Measurements from ENCODE around the gene NAGLU. TPM values are rescaled to one million over a fixed set of nuclear protein-coding genes. Genes with fewer than 3 reads are reported as not detected.

Gene NAGLU
- total RNA-seq, 2 donors from 2014 or later: 81.5 to 123 TPM

DNA sequence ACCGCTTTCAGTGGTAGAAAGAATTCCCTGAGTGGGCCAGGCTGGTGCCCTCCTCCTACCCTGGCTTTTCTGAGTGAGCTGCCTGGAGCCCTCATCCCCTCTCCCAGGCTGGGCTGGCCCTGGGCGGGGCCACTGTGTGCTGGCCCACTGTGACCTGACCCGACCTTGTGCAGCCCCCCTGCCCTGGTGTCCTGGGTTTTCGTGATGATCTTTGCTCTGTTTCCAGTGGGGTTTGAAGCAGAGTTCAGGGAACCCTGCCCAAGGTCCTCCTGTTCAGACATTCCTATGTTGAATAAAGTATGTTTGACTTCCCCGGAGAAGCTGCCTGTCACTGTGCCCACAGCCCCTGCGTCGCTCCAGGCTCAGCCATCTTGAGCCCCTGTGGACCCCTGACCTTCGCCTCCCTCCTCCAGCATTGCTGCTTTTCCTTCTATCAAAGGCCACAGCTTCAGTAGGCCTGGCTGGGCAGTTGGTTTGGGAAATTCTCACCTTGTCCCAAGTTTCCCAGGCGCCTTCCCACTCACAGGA lies 13.7 kb upstream of the NAGLU start:
- no peak for DNase-seq (ENCODE audit: low spot score)
- Histone ChIP-seq H3K27me3 (replicated peaks; ENCODE audit: insufficient read depth) (no peaks in the 10 kb centered on the region), H3K36me3 (no peaks in the 10 kb centered on the region), H3K27ac (peak overlapping the region; percentile 87 to 93), H3K9me3 (no peaks in the 10 kb centered on the region), H3K4me3 (no peak overlapping the region), H3K4me1 (replicated peaks) (peaks cover 8% of the 10 kb centered on the region)
- intact Hi-C loops (cut with DNase I): no loop called here
- 72% methylated on average over 9 of the region's 9 CpGs for WGBS
- no peak for TF ChIP-seq CTCF (IDR thresholded peaks at IDR 0.05)
- no peak for TF ChIP-seq POLR2A (IDR thresholded peaks at IDR 0.05)
- TF ChIP-seq POLR2AphosphoS5 (IDR thresholded peaks at IDR 0.05): no peak

DNA sequence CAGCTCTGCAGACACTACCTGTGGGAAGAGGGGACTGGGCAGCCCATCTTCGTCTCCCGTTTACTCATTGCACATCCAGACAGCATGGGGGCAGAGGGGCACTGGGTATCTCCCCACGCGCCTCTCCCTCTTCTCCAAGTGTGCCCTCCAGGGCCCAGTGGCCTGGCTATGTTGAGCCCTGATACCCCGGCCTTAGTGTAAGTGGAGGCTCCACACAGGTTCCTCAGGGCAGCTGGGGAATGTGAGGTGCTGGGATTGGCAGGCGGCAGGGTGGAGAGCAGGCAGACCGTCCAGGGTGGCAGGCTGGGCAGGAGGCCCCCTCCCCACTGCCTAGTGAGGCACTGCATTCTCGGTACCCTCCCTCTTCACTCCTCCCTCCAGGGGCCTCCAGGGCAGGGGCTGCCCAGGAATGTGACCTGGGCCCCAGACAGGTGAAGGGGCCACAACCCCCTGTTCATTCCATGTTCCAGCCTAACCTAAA lies 13.2 kb upstream of the NAGLU start:
- H3K9me3 ChIP-seq: no peaks in the 10 kb centered on the region
- H3K27ac ChIP-seq: peak overlapping the region; percentile 87 to 93
- no peak overlapping the region for H3K4me3 ChIP-seq
- DNase-seq (ENCODE audit: low spot score): no peak
- TF ChIP-seq POLR2AphosphoS5 (IDR thresholded peaks at IDR 0.05) (no peak), POLR2A (IDR thresholded peaks at IDR 0.05) (no peak), CTCF (IDR thresholded peaks at IDR 0.05) (no peak)
- no peaks in the 10 kb centered on the region for H3K36me3 ChIP-seq
- WGBS: 90% methylated on average over 8 of the region's 8 CpGs
- peaks cover 8% of the 10 kb centered on the region for H3K4me1 ChIP-seq (replicated peaks)
- no peaks in the 10 kb centered on the region for H3K27me3 ChIP-seq (replicated peaks; ENCODE audit: insufficient read depth)
- intact Hi-C loops (cut with DNase I): no loop called here

- Histone ChIP-seq H3K36me3 (no peaks in the 10 kb centered on the region), H3K27ac (peak overlapping the region in 1 of 2 donors; percentile 27), H3K4me1 (replicated peaks) (peaks cover 1% of the 10 kb centered on the region), H3K27me3 (replicated peaks; ENCODE audit: insufficient read depth) (no peaks in the 10 kb centered on the region), H3K4me3 (no peak overlapping the region), H3K9me3 (no peaks in the 10 kb centered on the region)
- 59% methylated on average over 2 of the region's 2 CpGs for WGBS
- no peak for DNase-seq (ENCODE audit: low spot score)
- intact Hi-C loops (cut with DNase I): no loop called here
- TF ChIP-seq CTCF (IDR thresholded peaks at IDR 0.05): no peak
- TF ChIP-seq POLR2AphosphoS5 (IDR thresholded peaks at IDR 0.05): no peak
- no peak for TF ChIP-seq POLR2A (IDR thresholded peaks at IDR 0.05)
These were observed 10.8 kb upstream of the NAGLU start for GRCh38 chr17:42525221-42525620.

GRCh38 chr17:42526031-42526444 lies 10.0 kb upstream of the NAGLU start:
- Histone ChIP-seq H3K27me3 (replicated peaks; ENCODE audit: insufficient read depth) (no peaks in the 10 kb centered on the region), H3K4me3 (no peak overlapping the region), H3K27ac (no peak overlapping the region), H3K36me3 (no peaks in the 10 kb centered on the region), H3K4me1 (replicated peaks) (peaks cover 4% of the 10 kb centered on the region), H3K9me3 (no peaks in the 10 kb centered on the region)
- WGBS: 86% methylated on average over 6 of the region's 6 CpGs
- no peak for TF ChIP-seq POLR2AphosphoS5 (IDR thresholded peaks at IDR 0.05)
- no peak for TF ChIP-seq CTCF (IDR thresholded peaks at IDR 0.05)
- TF ChIP-seq POLR2A (IDR thresholded peaks at IDR 0.05): no peak
- intact Hi-C loops (cut with DNase I): loop anchor here (2.0 kb wide), 1 partner anchor 201 kb away; no protein-coding TSS in a partner anchor
- no peak for DNase-seq (ENCODE audit: low spot score)

GRCh38 chr17:42527932-42528331 lies 8.1 kb upstream of the NAGLU start:
- H3K9me3 ChIP-seq: no peaks in the 10 kb centered on the region
- TF ChIP-seq CTCF (IDR thresholded peaks at IDR 0.05): no peak
- TF ChIP-seq POLR2A (IDR thresholded peaks at IDR 0.05): no peak
- no peak for TF ChIP-seq POLR2AphosphoS5 (IDR thresholded peaks at IDR 0.05)
- H3K27ac ChIP-seq: no peak overlapping the region
- H3K27me3 ChIP-seq (replicated peaks; ENCODE audit: insufficient read depth): no peaks in the 10 kb centered on the region
- H3K36me3 ChIP-seq: no peaks in the 10 kb centered on the region
- no peak for DNase-seq (ENCODE audit: low spot score)
- H3K4me3 ChIP-seq: no peak overlapping the region
- H3K4me1 ChIP-seq (replicated peaks): peaks cover 4% of the 10 kb centered on the region
- intact Hi-C loops (cut with DNase I): loop anchor here (2.0 kb wide), 1 partner anchor 203 kb away; no protein-coding TSS in a partner anchor
- WGBS: 94% methylated on average over 6 of the region's 6 CpGs

Data from prostate gland (tissue), 2 donors.